ENCODE results near the gene MRPS18A. TPM values are rescaled to one million over a fixed set of nuclear protein-coding genes. Genes with fewer than 3 reads are reported as not detected.

MRPS18A gene
- total and polyA plus RNA-seq, 9 of the 15 experiments (the other 6 are each of a cell fraction or from before 2014, with no cell fraction given): 87.5 to 243 (median 125) TPM

GRCh38 chr6:43702534-43703440 is 15.2 kb upstream of the MRPS18A start (continued):
- TF ChIP-seq KLF10 (CRISPR knock-in tag; IDR thresholded peaks at IDR 0.05) (0 out of 2 replicates have a peak, but pooled peaks have one; percentile 28), ILF3 (IDR thresholded peaks at IDR 0.05; ENCODE audit: borderline replicate concordance) (no peak), ZNF146 (CRISPR knock-in tag; IDR thresholded peaks at IDR 0.05; ENCODE audit: unreplicated experiment) (no peak), CBX8 (IDR thresholded peaks at IDR 0.05; ENCODE audit: borderline replicate concordance, extremely low read depth, low read depth, low read length, poor library complexity, severe bottlenecking) (no peak), USF2 (CRISPR knock-in tag; IDR thresholded peaks at IDR 0.05) (no peak), ZC3H11A (IDR thresholded peaks at IDR 0.05; ENCODE audit: low read depth, low read length) (0 out of 2 replicates have a peak, but pooled peaks have one; percentile 24), ZNF696 (CRISPR knock-in tag; conservative IDR thresholded peaks at IDR 0.05) (no peak), PTBP1 (IDR thresholded peaks at IDR 0.05; ENCODE audit: low read depth, low read length) (no peak), TOE1 (IDR thresholded peaks at IDR 0.05; ENCODE audit: borderline replicate concordance) (peak; percentile 93), TOE1 (CRISPR knock-in tag; IDR thresholded peaks at IDR 0.05; ENCODE audit: borderline replicate concordance, low read depth) (no peak), ZNF77 (CRISPR knock-in tag; IDR thresholded peaks at IDR 0.05) (no peak), ZNF449 (CRISPR knock-in tag; IDR thresholded peaks at IDR 0.05) (peak; percentile 100; the same call in 1 of the 2 replicates), ELF2 (CRISPR knock-in tag; IDR thresholded peaks at IDR 0.05) (no peak), ZBTB33 (CRISPR knock-in tag; IDR thresholded peaks at IDR 0.05) (peak; percentile 14; the same call in 1 of the 2 replicates), YY1 (IDR thresholded peaks at IDR 0.05; ENCODE audit: borderline replicate concordance in 1 of 3, control insufficient read depth in 1 of 3, extremely low read depth in 1 of 3, insufficient read depth in 3 of 3, insufficient read length in 1 of 3, insufficient replicate concordance in 2 of 3, low read depth in 1 of 3, low read length in 2 of 3) (peak in 1 of 3 experiments; percentile 8)
- TF ChIP-seq, protein P1, sequence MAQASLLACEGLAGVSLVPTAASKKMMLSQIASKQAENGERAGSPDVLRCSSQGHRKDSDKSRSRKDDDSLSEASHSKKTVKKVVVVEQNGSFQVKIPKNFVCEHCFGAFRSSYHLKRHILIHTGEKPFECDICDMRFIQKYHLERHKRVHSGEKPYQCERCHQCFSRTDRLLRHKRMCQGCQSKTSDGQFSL (CRISPR knock-in tag; IDR thresholded peaks at IDR 0.05): no peak
- TF ChIP-seq, protein P1 (tag; IDR thresholded peaks at IDR 0.05): no peak
- TF ChIP-seq, protein P2, sequence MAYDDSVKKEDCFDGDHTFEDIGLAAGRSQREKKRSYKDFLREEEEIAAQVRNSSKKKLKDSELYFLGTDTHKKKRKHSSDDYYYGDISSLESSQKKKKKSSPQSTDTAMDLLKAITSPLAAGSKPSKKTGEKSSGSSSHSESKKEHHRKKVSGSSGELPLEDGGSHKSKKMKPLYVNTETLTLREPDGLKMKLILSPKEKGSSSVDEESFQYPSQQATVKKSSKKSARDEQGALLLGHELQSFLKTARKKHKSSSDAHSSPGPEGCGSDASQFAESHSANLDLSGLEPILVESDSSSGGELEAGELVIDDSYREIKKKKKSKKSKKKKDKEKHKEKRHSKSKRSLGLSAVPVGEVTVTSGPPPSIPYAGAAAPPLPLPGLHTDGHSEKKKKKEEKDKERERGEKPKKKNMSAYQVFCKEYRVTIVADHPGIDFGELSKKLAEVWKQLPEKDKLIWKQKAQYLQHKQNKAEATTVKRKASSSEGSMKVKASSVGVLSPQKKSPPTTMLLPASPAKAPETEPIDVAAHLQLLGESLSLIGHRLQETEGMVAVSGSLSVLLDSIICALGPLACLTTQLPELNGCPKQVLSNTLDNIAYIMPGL (CRISPR knock-in tag; IDR thresholded peaks at IDR 0.05): no peak
